HepG2 (cell line): ENCODE results near the gene SEC14L5. TPM values are rescaled to one million over a fixed set of nuclear protein-coding genes. Genes with fewer than 3 reads are reported as not detected.
A peak's percentile ranks its signal among the peaks of the same experiment; 100 is the strongest.

Experiments
- ATRX ChIP-seq: sonication (generic); formaldehyde crosslinking; IDR thresholded peaks from 2 replicates; pipeline ENCODE4 v1.4.0; 2020; ENCODE audit warnings: missing genetic modification reagents, borderline replicate concordance
- CEBPB ChIP-seq: IDR thresholded peaks from 2 replicates; pipeline ENCODE4 v1.6.1; 2011; ENCODE audit warnings: low read depth, low read length, improper control_type of control experiment, borderline replicate concordance
- HMGA1 ChIP-seq: sonication (generic); formaldehyde crosslinking; conservative IDR thresholded peaks from 2 replicates; pipeline ENCODE4 v1.4.0; 2020; ENCODE audit warnings: missing genetic modification reagents
- MAFG ChIP-seq: sonication (generic); formaldehyde crosslinking; IDR thresholded peaks from 2 replicates; pipeline ENCODE4 v1.5.1; 2020; ENCODE audit warnings: mild to moderate bottlenecking, missing genetic modification reagents
- RFX1 ChIP-seq: fragments of 450-650 bp; IDR thresholded peaks from 2 replicates; pipeline ENCODE4 v1.6.1; 2017
- SOX5 ChIP-seq: IDR thresholded peaks from 2 replicates; pipeline ENCODE4 v1.6.1; 2016; ENCODE audit warnings: borderline replicate concordance
- SYNCRIP ChIP-seq: fragments of 200-400 bp; formaldehyde crosslinking; IDR thresholded peaks from 2 replicates; pipeline ENCODE4 v1.6.1; 2018; ENCODE audit warnings: mild to moderate bottlenecking, low read depth, low read length; ENCODE audit not compliant: insufficient read depth
- TP53 ChIP-seq: sonication (generic); formaldehyde crosslinking; conservative IDR thresholded peaks from 2 replicates; pipeline ENCODE4 v1.4.0; 2020; ENCODE audit warnings: missing genetic modification reagents
- ZEB1 ChIP-seq: IDR thresholded peaks from 2 replicates; pipeline ENCODE4 v1.6.1; 2012; ENCODE audit warnings: mild to moderate bottlenecking, low read depth, inconsistent platforms; ENCODE audit not compliant: insufficient replicate concordance
- ZKSCAN5 ChIP-seq: sonication (generic); formaldehyde crosslinking; IDR thresholded peaks from 2 replicates; pipeline ENCODE4 v1.5.1; 2020; ENCODE audit warnings: mild to moderate bottlenecking, missing genetic modification reagents
- ZNF24 ChIP-seq: fragments of 450-650 bp; IDR thresholded peaks from 2 replicates; pipeline ENCODE4 v1.6.1; 2017; ENCODE audit warnings: antibody characterized with exemption, mild to moderate bottlenecking
- ZNF354B ChIP-seq: sonication (generic); formaldehyde crosslinking; IDR thresholded peaks from 2 replicates; pipeline ENCODE4 v1.8.0; 2022; ENCODE audit warnings: mild to moderate bottlenecking, missing genetic modification reagents
- ZNF703 ChIP-seq: sonication (generic); formaldehyde crosslinking; IDR thresholded peaks from 2 replicates; pipeline ENCODE4 v1.5.1; 2020; ENCODE audit warnings: missing genetic modification reagents, mild to moderate bottlenecking, moderate library complexity, borderline replicate concordance
- polyA plus RNA-seq, 8 experiments: library from polyadenylated mRNA; depleted of rRNA in 3 of 8; stranded (reverse) in 7 of 8; unstranded in 1 of 8; fragments of >200 nt; fragmentation: Illumina TruSeq in 4 of 8; extraction: Trizol in 4 of 8; gene quantifications; 2 replicates each; pipeline versions ENCODE4 v1.2.1 to v1.2.3, GENCODE V29; 2011 to 2016; ENCODE audit warnings: low read depth in 4 of 8, missing spikeins in 1 of 8, mixed read lengths in 1 of 8; ENCODE audit not compliant: insufficient read depth in 1 of 8
- total RNA-seq, 5 experiments: library from RNA; depleted of rRNA; stranded (reverse); fragments of >200 nt; fragmentation: Illumina TruSeq; extraction: Trizol; gene quantifications; 2 replicates each; pipeline ENCODE4 v1.2.3, GENCODE V29; 2016; ENCODE audit warnings: low read depth in 1 of 5
- TF ChIP-seq, protein P1 (sequence below): sonication (generic); formaldehyde crosslinking; IDR thresholded peaks from 2 replicates; pipeline ENCODE4 v1.4.0; 2020; ENCODE audit warnings: missing genetic modification reagents, borderline replicate concordance
- TF ChIP-seq, protein P2 (sequence below): sonication (generic); formaldehyde crosslinking; IDR thresholded peaks from 2 replicates; pipeline ENCODE4 v1.9.0; 2021; ENCODE audit warnings: mild to moderate bottlenecking, missing genetic modification reagents
- TF ChIP-seq, protein P3 (sequence below): sonication (generic); formaldehyde crosslinking; conservative IDR thresholded peaks from 2 replicates; pipeline ENCODE4 v1.4.0; 2020; ENCODE audit warnings: missing genetic modification reagents

The SEC14L5 gene
- total and polyA plus RNA-seq, 2 of the 13 experiments (the other 11 are each of a cell fraction or from before 2014, with no cell fraction given): 0.40 to 0.42 TPM

DNA sequence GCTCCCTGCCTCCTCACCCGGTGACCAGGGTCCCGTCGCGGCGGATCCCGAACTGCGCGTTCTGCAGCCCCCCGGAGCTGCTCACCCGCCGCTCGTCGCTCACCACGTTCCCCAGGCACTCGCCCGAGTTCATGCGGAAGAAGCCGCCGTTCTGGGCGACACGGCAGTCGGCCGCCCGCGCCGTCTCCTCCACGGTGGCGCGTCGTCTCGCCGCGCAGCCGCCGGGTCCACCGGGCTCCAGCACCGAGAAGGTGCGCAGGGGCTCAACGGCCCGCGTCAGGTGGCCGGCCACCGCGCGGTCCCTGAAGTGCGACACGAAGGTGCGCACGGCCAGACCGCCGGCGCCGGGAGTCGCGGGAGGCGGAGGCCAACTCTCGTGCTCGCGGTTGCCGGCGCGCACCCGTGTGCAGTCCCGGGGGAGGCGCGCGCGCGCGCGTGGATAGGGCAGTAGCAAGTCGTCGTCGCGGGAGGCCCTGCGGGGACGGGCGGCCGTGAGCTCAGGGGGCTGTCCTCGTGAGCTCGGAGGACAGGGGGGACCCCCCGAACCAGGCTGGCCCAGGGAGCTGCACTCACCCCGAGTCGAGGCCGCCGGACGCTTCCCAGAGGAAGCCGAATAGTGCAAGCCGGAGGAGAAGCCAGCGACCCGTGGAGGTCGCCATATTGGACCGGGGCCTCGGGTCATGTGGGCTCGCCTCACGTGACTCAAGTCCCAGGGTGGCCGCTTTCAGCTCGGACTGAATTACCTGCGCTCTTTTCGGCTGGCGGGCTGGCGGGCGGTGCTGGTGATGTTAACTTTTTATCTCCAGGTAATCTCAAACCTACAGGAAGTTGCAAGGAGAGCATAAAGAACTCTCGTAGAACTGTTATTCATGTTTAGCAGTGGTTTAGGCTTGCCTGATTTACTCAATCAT is 75.4 kb downstream of the SEC14L5 start, which contains the start of gene NAGPA (continued):
- 0 out of 2 replicates have a peak, but pooled peaks have one; percentile 87 for TF ChIP-seq TP53 (CRISPR knock-in tag)
- 0 out of 2 replicates have a peak, but pooled peaks have one; percentile 59 for TF ChIP-seq ZNF703 (CRISPR knock-in tag)
- no peak for TF ChIP-seq HMGA1 (CRISPR knock-in tag)
- TF ChIP-seq CEBPB: no peak
- no peak for TF ChIP-seq ZNF24
- TF ChIP-seq ZNF354B: no peak
- TF ChIP-seq, protein P1, sequence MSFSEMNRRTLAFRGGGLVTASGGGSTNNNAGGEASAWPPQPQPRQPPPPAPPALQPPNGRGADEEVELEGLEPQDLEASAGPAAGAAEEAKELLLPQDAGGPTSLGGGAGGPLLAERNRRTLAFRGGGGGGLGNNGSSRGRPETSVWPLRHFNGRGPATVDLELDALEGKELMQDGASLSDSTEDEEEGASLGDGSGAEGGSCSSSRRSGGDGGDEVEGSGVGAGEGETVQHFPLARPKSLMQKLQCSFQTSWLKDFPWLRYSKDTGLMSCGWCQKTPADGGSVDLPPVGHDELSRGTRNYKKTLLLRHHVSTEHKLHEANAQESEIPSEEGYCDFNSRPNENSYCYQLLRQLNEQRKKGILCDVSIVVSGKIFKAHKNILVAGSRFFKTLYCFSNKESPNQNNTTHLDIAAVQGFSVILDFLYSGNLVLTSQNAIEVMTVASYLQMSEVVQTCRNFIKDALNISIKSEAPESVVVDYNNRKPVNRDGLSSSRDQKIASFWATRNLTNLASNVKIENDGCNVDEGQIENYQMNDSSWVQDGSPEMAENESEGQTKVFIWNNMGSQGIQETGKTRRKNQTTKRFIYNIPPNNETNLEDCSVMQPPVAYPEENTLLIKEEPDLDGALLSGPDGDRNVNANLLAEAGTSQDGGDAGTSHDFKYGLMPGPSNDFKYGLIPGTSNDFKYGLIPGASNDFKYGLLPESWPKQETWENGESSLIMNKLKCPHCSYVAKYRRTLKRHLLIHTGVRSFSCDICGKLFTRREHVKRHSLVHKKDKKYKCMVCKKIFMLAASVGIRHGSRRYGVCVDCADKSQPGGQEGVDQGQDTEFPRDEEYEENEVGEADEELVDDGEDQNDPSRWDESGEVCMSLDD (CRISPR knock-in tag): 0 out of 2 replicates have a peak, but pooled peaks have one; percentile 48
- TF ChIP-seq SYNCRIP: no peak
- TF ChIP-seq, protein P2, sequence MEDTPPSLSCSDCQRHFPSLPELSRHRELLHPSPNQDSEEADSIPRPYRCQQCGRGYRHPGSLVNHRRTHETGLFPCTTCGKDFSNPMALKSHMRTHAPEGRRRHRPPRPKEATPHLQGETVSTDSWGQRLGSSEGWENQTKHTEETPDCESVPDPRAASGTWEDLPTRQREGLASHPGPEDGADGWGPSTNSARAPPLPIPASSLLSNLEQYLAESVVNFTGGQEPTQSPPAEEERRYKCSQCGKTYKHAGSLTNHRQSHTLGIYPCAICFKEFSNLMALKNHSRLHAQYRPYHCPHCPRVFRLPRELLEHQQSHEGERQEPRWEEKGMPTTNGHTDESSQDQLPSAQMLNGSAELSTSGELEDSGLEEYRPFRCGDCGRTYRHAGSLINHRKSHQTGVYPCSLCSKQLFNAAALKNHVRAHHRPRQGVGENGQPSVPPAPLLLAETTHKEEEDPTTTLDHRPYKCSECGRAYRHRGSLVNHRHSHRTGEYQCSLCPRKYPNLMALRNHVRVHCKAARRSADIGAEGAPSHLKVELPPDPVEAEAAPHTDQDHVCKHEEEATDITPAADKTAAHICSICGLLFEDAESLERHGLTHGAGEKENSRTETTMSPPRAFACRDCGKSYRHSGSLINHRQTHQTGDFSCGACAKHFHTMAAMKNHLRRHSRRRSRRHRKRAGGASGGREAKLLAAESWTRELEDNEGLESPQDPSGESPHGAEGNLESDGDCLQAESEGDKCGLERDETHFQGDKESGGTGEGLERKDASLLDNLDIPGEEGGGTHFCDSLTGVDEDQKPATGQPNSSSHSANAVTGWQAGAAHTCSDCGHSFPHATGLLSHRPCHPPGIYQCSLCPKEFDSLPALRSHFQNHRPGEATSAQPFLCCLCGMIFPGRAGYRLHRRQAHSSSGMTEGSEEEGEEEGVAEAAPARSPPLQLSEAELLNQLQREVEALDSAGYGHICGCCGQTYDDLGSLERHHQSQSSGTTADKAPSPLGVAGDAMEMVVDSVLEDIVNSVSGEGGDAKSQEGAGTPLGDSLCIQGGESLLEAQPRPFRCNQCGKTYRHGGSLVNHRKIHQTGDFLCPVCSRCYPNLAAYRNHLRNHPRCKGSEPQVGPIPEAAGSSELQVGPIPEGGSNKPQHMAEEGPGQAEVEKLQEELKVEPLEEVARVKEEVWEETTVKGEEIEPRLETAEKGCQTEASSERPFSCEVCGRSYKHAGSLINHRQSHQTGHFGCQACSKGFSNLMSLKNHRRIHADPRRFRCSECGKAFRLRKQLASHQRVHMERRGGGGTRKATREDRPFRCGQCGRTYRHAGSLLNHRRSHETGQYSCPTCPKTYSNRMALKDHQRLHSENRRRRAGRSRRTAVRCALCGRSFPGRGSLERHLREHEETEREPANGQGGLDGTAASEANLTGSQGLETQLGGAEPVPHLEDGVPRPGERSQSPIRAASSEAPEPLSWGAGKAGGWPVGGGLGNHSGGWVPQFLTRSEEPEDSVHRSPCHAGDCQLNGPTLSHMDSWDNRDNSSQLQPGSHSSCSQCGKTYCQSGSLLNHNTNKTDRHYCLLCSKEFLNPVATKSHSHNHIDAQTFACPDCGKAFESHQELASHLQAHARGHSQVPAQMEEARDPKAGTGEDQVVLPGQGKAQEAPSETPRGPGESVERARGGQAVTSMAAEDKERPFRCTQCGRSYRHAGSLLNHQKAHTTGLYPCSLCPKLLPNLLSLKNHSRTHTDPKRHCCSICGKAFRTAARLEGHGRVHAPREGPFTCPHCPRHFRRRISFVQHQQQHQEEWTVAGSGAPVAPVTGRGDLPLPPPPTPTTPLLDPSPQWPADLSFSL (CRISPR knock-in tag): 0 out of 2 replicates have a peak, but pooled peaks have one; percentile 36
- TF ChIP-seq ZEB1: peak; percentile 80
- TF ChIP-seq ATRX (CRISPR knock-in tag): no peak
- TF ChIP-seq MAFG (CRISPR knock-in tag): no peak
- TF ChIP-seq ZKSCAN5 (CRISPR knock-in tag): peak; percentile 24; the same call in 1 of the 2 replicates
- TF ChIP-seq SOX5 (CRISPR knock-in tag): peak; percentile 50; the same call in 1 of the 2 replicates
- TF ChIP-seq, protein P3, sequence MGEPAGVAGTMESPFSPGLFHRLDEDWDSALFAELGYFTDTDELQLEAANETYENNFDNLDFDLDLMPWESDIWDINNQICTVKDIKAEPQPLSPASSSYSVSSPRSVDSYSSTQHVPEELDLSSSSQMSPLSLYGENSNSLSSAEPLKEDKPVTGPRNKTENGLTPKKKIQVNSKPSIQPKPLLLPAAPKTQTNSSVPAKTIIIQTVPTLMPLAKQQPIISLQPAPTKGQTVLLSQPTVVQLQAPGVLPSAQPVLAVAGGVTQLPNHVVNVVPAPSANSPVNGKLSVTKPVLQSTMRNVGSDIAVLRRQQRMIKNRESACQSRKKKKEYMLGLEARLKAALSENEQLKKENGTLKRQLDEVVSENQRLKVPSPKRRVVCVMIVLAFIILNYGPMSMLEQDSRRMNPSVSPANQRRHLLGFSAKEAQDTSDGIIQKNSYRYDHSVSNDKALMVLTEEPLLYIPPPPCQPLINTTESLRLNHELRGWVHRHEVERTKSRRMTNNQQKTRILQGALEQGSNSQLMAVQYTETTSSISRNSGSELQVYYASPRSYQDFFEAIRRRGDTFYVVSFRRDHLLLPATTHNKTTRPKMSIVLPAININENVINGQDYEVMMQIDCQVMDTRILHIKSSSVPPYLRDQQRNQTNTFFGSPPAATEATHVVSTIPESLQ (CRISPR knock-in tag): no peak; the same call in 1 of the 2 replicates
- no peak for TF ChIP-seq RFX1
